HFFc6 (cell line): ENCODE data around the gene LPAR3. TPM values are rescaled to one million over a fixed set of nuclear protein-coding genes. Genes with fewer than 3 reads are reported as not detected.

ENCODE experiments used
- DNase-seq: peaks from one replicate; pipeline ENCODE4 v3.0.0-alpha.2; 2018
- H3K27ac Mint-ChIP-seq: 2 replicates; pipeline ENCODE4 v1.8.0; 2020; ENCODE audit warnings: mild to moderate bottlenecking, mixed read lengths
- H3K27me3 Mint-ChIP-seq: 2 replicates; pipeline ENCODE4 v1.8.0; 2021; ENCODE audit warnings: mild to moderate bottlenecking, moderate library complexity, mixed read lengths; ENCODE audit not compliant: insufficient read depth
- H3K36me3 Mint-ChIP-seq: 2 replicates; pipeline ENCODE4 v1.8.0; 2021; ENCODE audit warnings: low read depth, mixed read lengths
- H3K4me1 Mint-ChIP-seq: 2 replicates; pipeline ENCODE4 v1.8.0; 2020; ENCODE audit warnings: low read depth, mixed read lengths
- H3K4me3 Mint-ChIP-seq: 2 replicates; pipeline ENCODE4 v1.8.0; 2020; ENCODE audit warnings: mild to moderate bottlenecking, moderate library complexity, mixed read lengths
- H3K9me3 Mint-ChIP-seq: 2 replicates; pipeline ENCODE4 v1.8.0; 2020; ENCODE audit warnings: mild to moderate bottlenecking, mixed read lengths
- CTCF ChIP-seq: fragments of 200-600 bp; sonication (generic); IDR thresholded peaks from 2 replicates; pipeline ENCODE4 v1.5.0; 2021; ENCODE audit warnings: antibody characterized with exemption, mild to moderate bottlenecking
- total RNA-seq, 6 experiments: library from RNA; stranded (reverse); fragmentation: NEBNext Ultra II Directional; extraction: Animal tissue kit (Norgen Biotek cat#: 25700); gene quantifications; 2 replicates in 1 of 6; 3 replicates in 5 of 6; pipeline ENCODE4 v1.2.3, GENCODE V29; 2021

Gene LPAR3
- total RNA-seq, 6 experiments from 2014 or later, result 0.28 to 3.1 (median 2.0) TPM

DNA sequence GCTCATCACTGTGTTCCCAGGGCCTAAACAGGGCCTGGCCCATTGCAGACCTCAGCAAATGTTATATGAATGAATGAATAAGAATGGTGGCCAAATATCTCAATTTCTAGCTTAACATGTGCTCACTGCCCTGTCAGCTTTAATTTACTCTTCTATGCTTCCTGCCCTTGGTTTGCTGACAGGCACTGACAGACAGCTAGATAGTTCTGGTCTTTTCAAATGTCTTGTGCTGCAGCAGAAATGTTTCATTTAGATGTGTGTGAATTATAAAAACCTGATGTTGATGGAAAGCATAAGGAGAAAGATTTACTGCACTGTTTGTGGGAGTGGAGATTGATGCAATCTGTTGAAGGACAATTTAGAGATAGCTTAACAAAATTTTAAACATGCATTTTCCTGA is 48.9 kb downstream of the LPAR3 start:
- Mint-ChIP-seq H3K36me3 (no peaks in the 10 kb centered on the region), H3K4me3 (no peak overlapping the region)

GRCh38 chr1:84842748-84843231 is 50.2 kb downstream of the LPAR3 start:
- no peaks in the 10 kb centered on the region for H3K9me3 Mint-ChIP-seq
- TF ChIP-seq CTCF, result no peak
- H3K4me3 Mint-ChIP-seq, result no peak overlapping the region
- no peak overlapping the region for H3K27ac Mint-ChIP-seq
- no peak for DNase-seq
- H3K36me3 Mint-ChIP-seq, result peaks cover 4% of the 10 kb centered on the region; the same call in 1 of the 2 replicates
- peaks cover 7% of the 10 kb centered on the region for H3K27me3 Mint-ChIP-seq
- H3K4me1 Mint-ChIP-seq, result peaks cover 25% of the 10 kb centered on the region

More for the DNA sequence above, 48.9 kb downstream of the LPAR3 start:
- TF ChIP-seq CTCF, result no peak
- no peak for DNase-seq
- peaks cover 4% of the 10 kb centered on the region for H3K27me3 Mint-ChIP-seq
- no peak overlapping the region for H3K27ac Mint-ChIP-seq
- H3K9me3 Mint-ChIP-seq, result no peaks in the 10 kb centered on the region
- peaks cover 32% of the 10 kb centered on the region for H3K4me1 Mint-ChIP-seq

DNA sequence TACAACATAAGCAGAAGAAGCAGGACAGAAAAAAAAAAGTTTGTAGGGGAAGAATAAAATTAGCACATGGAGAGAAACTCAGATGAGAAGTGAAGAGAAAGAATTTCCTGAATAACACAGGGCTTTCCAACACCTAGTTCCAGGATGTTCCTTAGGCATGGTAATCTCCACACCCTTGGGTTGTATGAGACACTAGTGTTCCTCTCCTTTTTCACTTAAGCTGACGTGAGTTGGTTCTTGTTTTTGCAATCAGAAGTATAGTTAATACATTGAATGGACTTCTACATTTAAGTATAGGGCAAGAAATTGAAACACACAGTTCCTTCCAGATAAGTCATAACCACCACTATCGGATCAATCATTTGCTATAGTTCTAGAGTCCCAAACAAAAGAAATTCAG is 51.0 kb downstream of the LPAR3 start:
- H3K27me3 Mint-ChIP-seq, result peaks cover 7% of the 10 kb centered on the region
- peaks cover 17% of the 10 kb centered on the region for H3K4me1 Mint-ChIP-seq
- H3K9me3 Mint-ChIP-seq, result no peaks in the 10 kb centered on the region
- no peak for DNase-seq
- no peak overlapping the region for H3K4me3 Mint-ChIP-seq
- no peak for TF ChIP-seq CTCF
- H3K36me3 Mint-ChIP-seq, result peaks cover 4% of the 10 kb centered on the region; the same call in 1 of the 2 replicates
- H3K27ac Mint-ChIP-seq, result no peak overlapping the region

DNA sequence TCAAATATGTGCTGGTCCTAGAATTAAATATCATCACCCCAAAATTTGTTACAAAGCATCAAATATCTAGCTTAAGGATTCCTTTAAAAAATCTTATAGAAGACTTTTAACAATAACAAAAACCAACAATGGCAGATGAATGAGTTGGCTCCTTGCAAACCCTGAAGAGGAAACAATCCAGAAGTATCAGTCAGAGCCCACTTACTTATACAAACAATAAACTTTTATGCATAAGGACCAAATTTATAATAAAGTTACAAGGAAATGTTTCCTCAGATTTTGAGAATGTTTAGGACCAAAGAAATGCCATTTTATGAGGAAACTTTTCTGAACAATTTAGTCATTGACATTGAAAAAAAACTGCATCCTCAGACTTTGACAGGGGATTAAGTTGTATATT is 52.7 kb downstream of the LPAR3 start:
- Mint-ChIP-seq H3K9me3 (no peaks in the 10 kb centered on the region), H3K36me3 (peaks cover 4% of the 10 kb centered on the region; the same call in 1 of the 2 replicates), H3K4me3 (no peak overlapping the region), H3K27me3 (peaks cover 9% of the 10 kb centered on the region), H3K4me1 (peaks cover 17% of the 10 kb centered on the region), H3K27ac (no peak overlapping the region)
- TF ChIP-seq CTCF, result no peak
- DNase-seq, result no peak

DNA sequence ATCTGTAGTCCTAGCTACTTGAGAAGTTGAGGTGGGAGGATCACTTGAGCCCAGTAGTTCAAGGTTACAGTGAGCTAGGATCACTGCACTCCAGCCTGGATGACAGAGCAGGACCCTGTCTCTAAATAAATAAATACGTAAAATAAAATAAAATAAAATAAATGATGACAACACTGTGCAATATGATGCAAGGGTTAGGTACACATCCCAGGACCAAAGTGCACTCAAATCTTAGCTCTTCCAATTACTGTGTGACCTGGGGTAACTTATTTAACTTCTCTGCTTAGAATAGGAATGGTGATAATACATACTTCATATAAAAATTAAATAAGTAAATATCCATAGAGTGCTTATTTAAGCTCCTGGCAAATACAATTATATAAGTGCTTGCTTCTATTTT is 53.5 kb downstream of the LPAR3 start:
- Mint-ChIP-seq H3K36me3 (peaks cover 4% of the 10 kb centered on the region; the same call in 1 of the 2 replicates), H3K4me3 (no peak overlapping the region)

More for the DNA sequence above, 53.5 kb downstream of the LPAR3 start:
- no peak overlapping the region for H3K27ac Mint-ChIP-seq
- no peak for TF ChIP-seq CTCF
- H3K27me3 Mint-ChIP-seq, result peaks cover 9% of the 10 kb centered on the region
- DNase-seq, result no peak
- no peaks in the 10 kb centered on the region for H3K9me3 Mint-ChIP-seq
- H3K4me1 Mint-ChIP-seq, result peaks cover 25% of the 10 kb centered on the region
